Inflammatory macrophage (primary cell): ENCODE measurements around the gene C16orf96.

ENCODE experiments used
- DNase-seq, 2 donors: peaks; one replicate each; pipeline ENCODE4 v3.0.0-alpha.2; 2020 to 2022

C16orf96 gene

GRCh38 chr16:4601864-4602186, 45.7 kb downstream of the C16orf96 start:
- no peak for DNase-seq

- no peak for DNase-seq
Measured at GRCh38 chr16:4602331-4602730, 46.2 kb downstream of the C16orf96 start.

- no peak for DNase-seq
Measured at GRCh38 chr16:4603624-4604170, 47.6 kb downstream of the C16orf96 start.

GRCh38 chr16:4604401-4604800, 48.3 kb downstream of the C16orf96 start:
- DNase-seq = no peak

- DNase-seq = no peak
Measured at GRCh38 chr16:4606354-4606753, 50.2 kb downstream of the C16orf96 start.

GRCh38 chr16:4607841-4608703, 51.9 kb downstream of the C16orf96 start:
- DNase-seq = no peak

- DNase-seq = no peak
Measured at GRCh38 chr16:4608704-4608980, 52.5 kb downstream of the C16orf96 start.

- no peak for DNase-seq
Measured at GRCh38 chr16:4609200-4610010, 53.3 kb downstream of the C16orf96 start.

GRCh38 chr16:4610011-4611005, 54.2 kb downstream of the C16orf96 start:
- DNase-seq = no peak

- DNase-seq = no peak
Measured at GRCh38 chr16:4611337-4612021, 55.3 kb downstream of the C16orf96 start.

GRCh38 chr16:4612474-4612931, 56.4 kb downstream of the C16orf96 start:
- DNase-seq = no peak

GRCh38 chr16:4612977-4613635, 57.0 kb downstream of the C16orf96 start:
- peak; percentile 13 to 30 for DNase-seq

- DNase-seq = peak; percentile 36 to 50
Measured at GRCh38 chr16:4613636-4614570, 57.8 kb downstream of the C16orf96 start.

GRCh38 chr16:4614571-4615383, 58.6 kb downstream of the C16orf96 start, which contains the start of gene UBALD1:
Gene UBALD1 (minus strand): TSS chr16:4614888. CDS start chr16:4614797, 91 bp downstream.
- peak; percentile 88 to 93 for DNase-seq

GRCh38 chr16:4615384-4616046, 59.4 kb downstream of the C16orf96 start:
- no peak for DNase-seq

GRCh38 chr16:4616047-4616811, 60.1 kb downstream of the C16orf96 start:
- DNase-seq = peak; percentile 100

- no peak for DNase-seq
Measured at GRCh38 chr16:4617880-4618279, 61.7 kb downstream of the C16orf96 start.
